NCI-H128 (cell line): ENCODE measurements around the gene METRNL.

Source experiments
- DNase-seq: peaks from one replicate; lab custom pipeline; 2025; ENCODE audit not compliant: unreplicated experiment; lab: John Stamatoyannopoulos, UW

METRNL gene

DNA sequence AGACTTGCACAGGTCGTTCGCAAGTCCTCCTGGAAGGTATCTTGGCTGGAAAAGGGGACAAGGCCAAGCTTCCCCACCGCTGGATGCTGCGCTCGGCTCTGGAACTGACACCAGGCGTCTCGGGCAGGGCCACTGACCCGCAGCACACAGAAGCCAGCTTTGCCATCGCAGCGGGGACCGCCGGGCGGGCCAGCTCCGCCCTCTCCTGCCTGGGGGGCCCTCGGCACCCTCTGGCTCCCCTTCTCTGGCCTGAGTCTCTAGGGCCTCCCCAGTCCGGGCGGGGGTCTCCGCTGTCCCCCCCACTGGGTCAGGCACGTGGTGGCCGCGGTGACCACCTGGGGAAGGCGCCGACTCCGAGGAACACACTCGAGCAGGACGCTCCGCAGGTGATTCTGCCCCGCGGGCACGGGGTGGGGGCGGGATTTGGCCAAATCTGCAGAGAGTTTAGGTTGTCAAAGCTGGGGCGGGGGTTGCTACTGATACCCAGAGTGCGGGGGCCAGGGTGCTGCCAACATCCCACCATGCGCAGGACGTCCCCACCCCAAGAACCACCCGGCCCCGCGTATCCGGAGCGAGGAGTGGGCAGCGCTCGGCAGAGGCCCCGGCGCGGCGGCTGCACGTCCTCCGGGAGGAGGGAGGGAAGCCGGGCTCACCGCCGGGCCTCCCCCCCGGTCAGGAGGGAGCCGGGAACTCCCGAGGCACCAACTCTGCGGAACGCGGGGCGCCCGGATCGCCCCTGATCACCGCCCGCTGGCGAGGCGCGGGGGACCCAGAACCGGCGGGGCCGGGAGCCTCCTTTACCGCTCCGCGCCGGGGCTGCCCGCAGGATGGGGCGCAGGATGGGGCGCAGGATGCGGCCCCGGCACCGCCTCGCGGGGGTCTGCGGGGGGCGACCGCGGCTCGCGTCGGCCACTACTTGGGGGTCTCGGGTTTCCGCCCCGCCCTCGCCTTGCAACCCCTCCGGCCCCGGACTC, 744 bp upstream of the METRNL start:
- no peak for DNase-seq

- no peak for DNase-seq
These were observed 563 bp downstream of the METRNL start for GRCh38 chr17:83079766-83080578.

DNA sequence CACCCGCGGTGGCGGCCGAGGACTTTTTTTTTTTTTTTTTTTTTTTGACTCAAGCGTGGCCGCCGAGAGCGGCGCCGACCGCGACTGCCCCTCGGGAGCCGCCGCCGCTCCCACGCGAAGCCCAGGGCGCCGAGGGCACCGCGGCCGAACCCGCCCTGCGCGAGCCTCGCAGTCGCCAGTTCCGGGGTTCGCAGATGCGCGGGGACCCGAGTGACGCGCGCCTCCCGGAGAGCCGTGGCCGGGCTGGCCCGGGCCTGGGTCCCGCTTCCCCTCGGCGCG, 1.1 kb downstream of the METRNL start:
- DNase-seq: no peak

GRCh38 chr17:83080858-83081683, 1.7 kb downstream of the METRNL start:
- no peak for DNase-seq

GRCh38 chr17:83081684-83082201, 2.3 kb downstream of the METRNL start:
- DNase-seq: no peak

- DNase-seq: no peak
These were observed 3.0 kb downstream of the METRNL start for GRCh38 chr17:83082424-83082823.

- DNase-seq: no peak
These were observed 3.5 kb downstream of the METRNL start for GRCh38 chr17:83082909-83083367.

DNA sequence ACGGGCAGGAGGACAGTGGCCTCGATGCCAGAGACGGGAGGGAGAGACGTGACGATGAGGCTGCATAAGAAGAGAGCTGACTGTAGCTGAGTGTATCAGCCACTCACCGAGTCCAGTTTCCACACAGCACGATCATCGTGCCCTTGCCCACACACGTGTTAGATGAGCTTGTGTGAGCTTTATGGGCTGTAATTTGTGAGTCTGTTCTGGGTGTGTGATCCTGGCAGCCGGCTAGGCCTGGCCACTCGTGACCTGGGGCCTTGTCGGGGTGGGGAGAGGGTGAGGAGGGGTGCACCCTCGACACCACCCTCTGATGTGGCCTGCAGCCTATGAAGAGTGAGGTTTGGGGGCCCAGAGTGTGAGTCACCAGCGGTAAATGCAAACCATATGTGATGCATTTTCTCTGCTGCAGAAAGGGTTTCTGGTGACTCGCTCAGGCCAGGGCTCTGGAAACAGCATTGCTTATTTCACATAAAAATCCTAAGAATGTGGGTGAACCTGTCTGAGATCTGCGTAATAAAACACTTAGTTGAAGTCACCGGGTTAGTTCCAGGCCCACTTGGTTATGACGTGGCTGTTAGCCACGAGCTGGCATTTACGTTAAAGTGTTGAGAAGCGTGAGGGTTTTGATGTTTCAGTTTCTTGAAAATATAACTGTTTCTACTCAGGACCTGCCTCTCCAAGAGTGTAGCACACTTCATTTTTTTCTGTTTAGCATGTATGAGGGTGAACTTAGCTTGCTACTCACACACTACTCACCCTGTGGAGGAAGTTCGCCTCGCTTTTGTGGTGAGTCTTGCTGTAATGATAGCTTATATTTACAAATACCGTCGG, 4.2 kb downstream of the METRNL start:
- DNase-seq: no peak

- DNase-seq: no peak
These were observed 4.8 kb downstream of the METRNL start for GRCh38 chr17:83084214-83084613.

GRCh38 chr17:83084621-83085056, 5.2 kb downstream of the METRNL start:
- no peak for DNase-seq

GRCh38 chr17:83085103-83085502, 5.7 kb downstream of the METRNL start:
- no peak for DNase-seq

DNA sequence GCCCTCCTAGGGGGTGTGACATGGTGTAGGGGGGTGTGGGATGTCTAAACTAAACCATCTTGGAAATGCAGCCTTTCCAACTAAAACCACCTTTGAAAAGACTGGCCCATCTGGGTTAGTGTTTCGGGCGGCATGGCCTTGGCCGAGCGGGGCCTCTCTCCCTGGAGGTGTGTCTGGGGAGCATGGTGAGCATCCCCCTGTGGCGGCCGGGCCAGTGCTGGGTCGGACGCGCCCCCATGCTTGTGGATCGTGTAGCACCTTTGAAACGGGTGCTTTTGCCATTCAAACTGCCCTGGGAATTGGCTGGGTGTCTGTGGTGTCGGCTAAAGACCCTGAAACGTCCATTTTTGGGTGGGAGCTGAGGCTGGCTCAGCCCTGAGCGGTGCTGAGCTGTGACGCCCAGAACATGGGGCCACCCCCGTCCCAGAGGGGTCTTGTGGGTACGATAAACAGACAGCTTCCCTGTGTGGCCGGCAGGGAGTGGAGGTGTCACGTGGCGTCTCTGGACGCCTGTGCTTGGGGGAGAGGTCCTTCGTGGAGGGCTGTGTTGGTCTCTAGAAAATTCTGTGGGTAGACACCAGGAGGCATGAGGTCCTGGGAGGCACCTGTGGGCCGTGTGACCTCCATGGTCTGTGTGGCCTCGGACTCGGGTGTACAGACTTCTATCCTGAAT, 6.3 kb downstream of the METRNL start:
- no peak for DNase-seq

DNA sequence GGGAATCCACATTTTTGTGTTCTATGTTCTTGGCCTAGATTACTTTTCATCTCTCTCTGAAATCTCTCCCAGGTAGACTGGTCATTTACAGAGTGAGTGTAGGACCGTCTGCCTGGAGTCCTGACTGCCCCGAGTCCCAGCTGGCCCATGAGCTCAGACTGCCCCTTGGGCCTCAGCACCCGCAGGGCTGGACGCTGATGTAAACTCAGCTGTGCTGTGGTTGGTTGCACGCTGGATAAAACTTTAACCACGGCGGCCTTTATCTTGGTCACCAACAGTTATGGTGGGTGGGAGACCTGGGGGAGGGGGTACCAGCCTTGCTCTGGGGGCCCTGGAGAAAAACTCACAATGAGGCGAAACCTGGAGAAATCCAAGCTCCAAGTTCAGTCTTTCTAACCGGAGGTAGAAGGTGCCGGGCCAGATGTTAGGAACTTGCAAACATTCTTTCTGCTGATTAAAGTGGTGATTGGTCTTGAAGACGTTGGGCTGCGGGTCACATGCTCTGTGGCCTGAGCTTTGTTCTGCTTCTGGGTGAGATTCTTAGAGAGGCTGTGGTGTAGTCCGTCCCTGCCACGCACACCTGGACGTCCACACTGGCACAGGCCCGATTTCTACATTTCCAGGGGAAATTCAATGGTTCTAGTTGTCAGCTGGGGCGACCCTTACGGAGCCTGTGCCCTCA, 6.9 kb downstream of the METRNL start:
- no peak for DNase-seq

DNA sequence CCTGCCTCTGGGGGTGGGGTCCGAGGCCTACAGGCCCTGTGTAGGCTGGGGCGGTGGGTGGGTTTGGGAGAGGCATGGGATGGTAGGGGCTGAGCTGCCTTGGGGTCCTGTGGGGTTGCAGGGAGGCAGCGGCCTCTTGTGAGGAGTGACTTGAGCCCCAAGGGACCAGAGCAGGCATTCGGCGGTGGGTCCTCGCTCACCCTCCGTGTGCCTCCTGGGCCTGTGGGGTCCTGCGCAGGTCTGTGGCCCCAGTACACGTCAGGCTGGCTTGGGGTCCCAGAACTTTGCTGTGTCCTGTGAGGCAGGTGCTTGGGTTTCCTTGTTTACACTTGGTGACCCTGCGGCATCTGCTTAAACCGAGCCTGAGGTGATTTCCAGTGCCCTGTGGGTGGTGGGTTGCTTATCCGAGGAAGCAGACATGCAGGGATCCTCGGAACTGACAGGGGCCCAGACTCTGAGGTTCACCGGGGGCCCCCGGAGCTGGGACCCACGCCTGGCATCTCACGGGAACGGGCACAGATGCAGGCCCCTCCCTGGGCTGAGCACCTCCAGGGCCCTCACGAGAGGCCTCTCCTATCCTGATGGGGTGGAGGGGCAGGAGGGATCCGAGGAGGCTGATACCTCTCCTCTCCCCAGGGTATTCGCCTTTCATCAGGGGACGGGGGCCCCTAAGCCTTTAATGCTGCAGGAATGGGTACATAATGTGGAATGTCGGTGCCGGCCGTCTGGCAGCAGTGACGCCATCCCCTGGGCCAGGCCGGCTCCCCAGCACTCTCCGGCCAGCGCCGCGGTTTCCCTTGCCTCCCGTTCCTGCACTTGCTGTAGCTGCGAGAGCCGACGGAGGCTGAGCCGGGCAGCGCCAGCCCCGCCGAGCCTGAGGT, 7.7 kb downstream of the METRNL start:
- DNase-seq: no peak

GRCh38 chr17:83087788-83088360, 8.5 kb downstream of the METRNL start:
- DNase-seq: no peak

- DNase-seq: no peak
These were observed 9.0 kb downstream of the METRNL start for GRCh38 chr17:83088451-83088850.

- DNase-seq: no peak
These were observed 9.5 kb downstream of the METRNL start for GRCh38 chr17:83088909-83089308.
